Ectodermal cell (in vitro differentiated cells): Measurements from ENCODE around the gene GNAI2.
"Not testable (repeated sequence)": the region's sequence is repeated elsewhere in the genome, so short reads cannot be mapped to it uniquely, and the experiment has no call there.

Experiments
- H3K27ac ChIP-seq: 2 replicates; pipeline ENCODE4 v1.7.0; 2013; ENCODE audit warnings: mild to moderate bottlenecking, low read depth, low read length; ENCODE audit not compliant: insufficient read depth, poor library complexity, severe bottlenecking
- H3K27me3 ChIP-seq: 2 replicates; pipeline ENCODE4 v1.7.0; 2013; ENCODE audit warnings: mild to moderate bottlenecking, low read length; ENCODE audit not compliant: insufficient read depth, control insufficient read depth, poor library complexity, severe bottlenecking
- H3K36me3 ChIP-seq: one replicate; pipeline ENCODE4 v1.7.0; 2013; ENCODE audit warnings: low read length; ENCODE audit not compliant: control insufficient read depth, insufficient read depth
- H3K4me1 ChIP-seq: one replicate; pipeline ENCODE4 v1.7.0; 2013; ENCODE audit warnings: low read length; ENCODE audit not compliant: control insufficient read depth, insufficient read depth
- H3K4me3 ChIP-seq: 2 replicates; pipeline ENCODE4 v1.7.0; 2013; ENCODE audit warnings: low read depth, low read length, control low read depth; ENCODE audit not compliant: insufficient read depth
- H3K9me3 ChIP-seq: 2 replicates; pipeline ENCODE4 v1.7.0; 2013; ENCODE audit warnings: mild to moderate bottlenecking, low read length, moderate library complexity; ENCODE audit not compliant: control insufficient read depth
- WGBS, 2 experiments: methylation state at CpG; one replicate each; pipeline ENCODE4 v1.1.7; 2013; ENCODE audit warnings: missing lambda C conversion rate in 2 of 2; 5-methylcytosine and 5-hydroxymethylcytosine counted together

The GNAI2 gene

GRCh38 chr3:50204804-50205412 lies 31.1 kb upstream of the GNAI2 start, which contains the start of gene SLC38A3:
Gene SLC38A3, plus strand, starts transcription at chr3:50205271. Its CDS starts 8,929 bp downstream, at chr3:50214200.
- H3K4me1 ChIP-seq, result peaks cover 31% of the 10 kb centered on the region
- peaks cover 31% of the 10 kb centered on the region for H3K27me3 ChIP-seq
- WGBS, 2 experiments, result 1 to 4% methylated on average over 40 to 41 of the region's 41 CpGs
- no peaks in the 10 kb centered on the region for H3K9me3 ChIP-seq
- H3K36me3 ChIP-seq, result no peaks in the 10 kb centered on the region
- no peak within 1 kb of the TSS for H3K27ac ChIP-seq
- peak within 1 kb of the TSS; percentile 51 for H3K4me3 ChIP-seq

- H3K4me3 ChIP-seq, result peak overlapping the region; percentile 51
- peaks cover 31% of the 10 kb centered on the region for H3K4me1 ChIP-seq
- WGBS, 2 experiments, result 2% methylated on average over 67 of the region's 67 CpGs
- H3K27ac ChIP-seq, result no peak overlapping the region
- H3K27me3 ChIP-seq, result peaks cover 31% of the 10 kb centered on the region
- no peaks in the 10 kb centered on the region for H3K36me3 ChIP-seq
- no peaks in the 10 kb centered on the region for H3K9me3 ChIP-seq
Observed at GRCh38 chr3:50205413-50206276, 30.4 kb upstream of the GNAI2 start.

- no peak overlapping the region for H3K27ac ChIP-seq
- peaks cover 33% of the 10 kb centered on the region for H3K4me1 ChIP-seq
- H3K9me3 ChIP-seq, result no peaks in the 10 kb centered on the region
- no peaks in the 10 kb centered on the region for H3K36me3 ChIP-seq
- peaks cover 31% of the 10 kb centered on the region for H3K27me3 ChIP-seq
- H3K4me3 ChIP-seq, result no peak overlapping the region
- 93 to 95% methylated on average over 17 of the region's 17 CpGs for WGBS, 2 experiments
Observed at GRCh38 chr3:50207359-50208042, 28.5 kb upstream of the GNAI2 start.

GRCh38 chr3:50208677-50209344 lies 27.2 kb upstream of the GNAI2 start:
- Histone ChIP-seq H3K36me3 (no peaks in the 10 kb centered on the region), H3K27ac (no peak overlapping the region), H3K9me3 (no peaks in the 10 kb centered on the region), H3K4me3 (no peak overlapping the region), H3K4me1 (peaks cover 20% of the 10 kb centered on the region), H3K27me3 (peaks cover 31% of the 10 kb centered on the region)
- 83 to 87% methylated on average over 14 of the region's 14 CpGs for WGBS, 2 experiments

GRCh38 chr3:50210176-50210509 lies 25.9 kb upstream of the GNAI2 start:
- 91 to 94% methylated on average over 5 of the region's 5 CpGs for WGBS, 2 experiments
- Histone ChIP-seq H3K4me1 (peaks cover 9% of the 10 kb centered on the region), H3K4me3 (no peak overlapping the region), H3K27me3 (peaks cover 24% of the 10 kb centered on the region), H3K9me3 (no peaks in the 10 kb centered on the region), H3K36me3 (no peaks in the 10 kb centered on the region), H3K27ac (no peak overlapping the region)

GRCh38 chr3:50210510-50211367 lies 25.3 kb upstream of the GNAI2 start:
- Histone ChIP-seq H3K4me3 (no peak overlapping the region), H3K36me3 (no peaks in the 10 kb centered on the region), H3K27me3 (peaks cover 18% of the 10 kb centered on the region), H3K9me3 (no peaks in the 10 kb centered on the region), H3K4me1 (peaks cover 9% of the 10 kb centered on the region), H3K27ac (no peak overlapping the region)
- WGBS, 2 experiments, result 72 to 73% methylated on average over 13 of the region's 13 CpGs

- H3K27me3 ChIP-seq, result peaks cover 12% of the 10 kb centered on the region
- not testable (repeated sequence) for H3K27ac ChIP-seq, H3K36me3 ChIP-seq
Observed at GRCh38 chr3:50211368-50211717, 24.7 kb upstream of the GNAI2 start.

GRCh38 chr3:50211930-50212329 lies 24.1 kb upstream of the GNAI2 start:
- H3K4me3 ChIP-seq, result no peak overlapping the region
- no peaks in the 10 kb centered on the region for H3K9me3 ChIP-seq
- WGBS, 2 experiments, result 90 to 96% methylated on average over 2 of the region's 2 CpGs
- no peaks in the 10 kb centered on the region for H3K36me3 ChIP-seq
- H3K27me3 ChIP-seq, result peaks cover 6% of the 10 kb centered on the region
- H3K4me1 ChIP-seq, result peaks cover 9% of the 10 kb centered on the region
- no peak overlapping the region for H3K27ac ChIP-seq

More at GRCh38 chr3:50211368-50211717, 24.7 kb upstream of the GNAI2 start:
- H3K4me3 ChIP-seq, H3K4me1 ChIP-seq, H3K9me3 ChIP-seq: not testable (repeated sequence)
- 75 to 84% methylated on average over 5 of the region's 5 CpGs for WGBS, 2 experiments

GRCh38 chr3:50212502-50212901 lies 23.5 kb upstream of the GNAI2 start:
- Histone ChIP-seq H3K9me3 (no peaks in the 10 kb centered on the region), H3K4me1 (peaks cover 9% of the 10 kb centered on the region), H3K27me3 (peaks cover 2% of the 10 kb centered on the region), H3K4me3 (no peak overlapping the region), H3K27ac (no peak overlapping the region), H3K36me3 (no peaks in the 10 kb centered on the region)
- WGBS, 2 experiments, result 80 to 85% methylated on average over 4 of the region's 4 CpGs
